GM12878 (cell line): ENCODE results near the gene HACD4.

Source experiments
- POLR2A ChIP-seq: IDR thresholded peaks from 2 replicates; pipeline ENCODE4 v1.6.1; 2011; ENCODE audit warnings: low read depth, mild to moderate bottlenecking, low read length
- RAD21 ChIP-seq: IDR thresholded peaks from 2 replicates; pipeline ENCODE4 v1.6.1; 2011; ENCODE audit warnings: mild to moderate bottlenecking, low read depth, low read length, moderate library complexity; ENCODE audit not compliant: insufficient read depth

DNA sequence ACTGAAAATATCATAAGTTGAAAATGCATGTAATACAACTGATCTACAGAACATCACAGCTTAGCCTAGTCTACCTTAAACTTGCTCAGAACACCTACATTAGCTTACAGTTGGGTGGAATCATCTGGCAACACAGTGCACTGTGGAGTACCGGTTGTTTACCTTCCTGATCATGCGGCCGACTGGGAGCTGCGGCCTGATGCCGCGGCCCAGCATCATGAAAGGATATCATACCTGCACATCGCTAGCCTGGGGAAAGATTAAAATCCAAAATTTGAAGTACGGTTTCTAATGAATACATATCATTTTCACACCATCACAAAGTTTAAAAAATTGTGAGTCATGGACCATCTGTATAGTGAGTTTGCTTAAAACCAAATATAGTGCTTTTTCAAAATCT lies 1.8 kb downstream of the HACD4 start:
- TF ChIP-seq RAD21 (no peak), POLR2A (no peak)
